M059J (cell line): ENCODE data around the gene TMTC2. TPM values are rescaled to one million over a fixed set of nuclear protein-coding genes. Genes with fewer than 3 reads are reported as not detected.

ENCODE experiments used
- DNase-seq: peaks from one replicate; pipeline ENCODE4 v3.0.0-alpha.2; 2012; ENCODE audit warnings: low read depth
- total RNA-seq: library from RNA; depleted of rRNA; stranded (reverse); fragments of >200 nt; shearing (Covaris generic); gene quantifications from 2 replicates; pipeline ENCODE4 v1.2.3, GENCODE V29; 2014; rRNA removed

The TMTC2 gene
- total RNA-seq: 0.05 and 0.57 TPM in 2 replicates

- DNase-seq: peak; percentile 83
These were observed at the start of gene TMTC2 for GRCh38 chr12:82686168-82687020. TMTC2 (plus strand) TSS chr12:82686906.

DNA sequence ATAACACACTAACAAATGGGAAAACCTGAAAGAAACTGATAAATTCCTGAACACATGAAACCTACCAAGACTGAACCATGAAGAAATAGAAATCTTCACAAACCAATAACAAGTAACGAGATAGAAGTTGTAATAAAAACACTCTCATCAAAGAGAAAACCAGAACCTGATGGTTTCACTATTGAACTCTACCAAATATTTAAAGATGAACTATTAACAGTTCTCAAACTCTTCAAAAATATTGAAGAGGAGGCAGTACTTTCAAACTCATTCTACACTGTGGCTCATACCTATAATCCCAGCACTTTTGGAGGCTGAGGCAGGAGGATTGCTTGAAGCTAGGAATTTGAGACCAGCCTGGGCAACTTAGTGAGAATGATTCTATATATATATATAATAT lies 48.4 kb upstream of the TMTC2 start:
- DNase-seq: no peak

DNA sequence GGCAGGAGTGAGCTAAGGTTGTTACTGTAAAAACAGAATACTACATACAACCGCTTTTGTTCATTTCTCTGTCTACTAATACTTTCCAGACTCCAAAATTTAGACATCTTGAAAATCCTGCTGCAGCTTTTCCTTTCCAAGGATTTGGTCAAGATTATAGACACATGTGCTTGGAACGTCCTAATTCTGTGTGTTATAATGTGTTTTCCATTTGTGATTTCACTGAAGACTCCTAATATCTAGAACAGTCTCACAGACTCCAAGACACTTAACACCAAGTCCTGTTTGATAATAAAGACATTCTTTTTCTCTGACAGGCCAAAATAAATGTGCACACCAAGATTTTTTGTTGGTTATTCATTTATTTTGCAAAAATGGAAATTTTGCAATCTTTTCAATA lies 41.8 kb upstream of the TMTC2 start:
- DNase-seq: no peak

- DNase-seq: no peak
These were observed 41.3 kb upstream of the TMTC2 start for GRCh38 chr12:82645414-82645813.

- no peak for DNase-seq
These were observed 38.9 kb upstream of the TMTC2 start for GRCh38 chr12:82647853-82648252.

DNA sequence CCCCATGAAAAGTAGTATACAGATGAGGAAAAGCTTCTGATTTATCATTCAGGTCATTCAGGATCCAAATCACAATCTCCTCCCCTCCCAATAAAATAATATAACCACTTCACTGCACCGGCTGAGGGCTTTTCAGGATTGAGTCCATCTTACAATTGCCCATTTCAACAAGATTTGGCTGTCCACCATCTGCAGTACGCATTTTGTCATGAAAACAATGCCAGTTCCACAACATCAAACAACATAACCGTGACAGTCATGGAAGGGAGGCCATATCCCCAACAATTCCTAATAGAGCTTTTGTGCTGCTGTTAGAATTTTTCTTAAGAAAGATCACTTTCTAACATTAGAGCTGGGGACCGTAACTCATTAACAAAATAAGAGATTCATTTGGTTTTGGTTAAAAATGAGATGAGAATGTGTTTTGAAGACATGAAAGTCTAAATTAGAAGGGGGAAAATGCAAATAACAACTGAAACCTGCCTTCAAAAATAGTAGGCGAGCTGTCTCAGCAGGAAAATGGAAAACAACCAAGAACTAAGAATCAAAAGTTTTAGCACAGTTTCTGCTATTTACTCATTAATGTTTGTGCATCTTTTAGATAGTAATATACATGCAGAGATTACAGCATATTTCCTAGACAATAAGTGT lies 38.3 kb upstream of the TMTC2 start:
- no peak for DNase-seq

- DNase-seq: peak; percentile 15
These were observed 35.9 kb upstream of the TMTC2 start for GRCh38 chr12:82650627-82651337.

DNA sequence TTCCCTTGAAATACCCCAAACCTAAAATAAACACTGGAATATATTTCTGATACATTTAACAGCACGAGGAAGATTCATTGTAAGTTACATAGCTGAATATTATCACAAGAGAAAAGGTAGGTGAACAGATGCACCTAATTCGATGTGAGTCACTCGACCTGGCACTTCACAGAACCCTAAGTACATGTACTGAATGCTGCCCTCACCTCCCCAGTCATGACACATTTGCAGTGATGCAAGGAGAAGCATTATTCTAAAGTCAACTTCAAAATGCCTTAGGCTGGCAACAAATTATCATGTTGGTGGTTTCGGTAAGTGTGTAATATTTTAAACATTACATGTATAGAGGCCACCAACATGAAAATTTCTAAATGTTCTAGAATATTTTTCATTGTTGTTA lies 35.2 kb upstream of the TMTC2 start:
- no peak for DNase-seq

DNA sequence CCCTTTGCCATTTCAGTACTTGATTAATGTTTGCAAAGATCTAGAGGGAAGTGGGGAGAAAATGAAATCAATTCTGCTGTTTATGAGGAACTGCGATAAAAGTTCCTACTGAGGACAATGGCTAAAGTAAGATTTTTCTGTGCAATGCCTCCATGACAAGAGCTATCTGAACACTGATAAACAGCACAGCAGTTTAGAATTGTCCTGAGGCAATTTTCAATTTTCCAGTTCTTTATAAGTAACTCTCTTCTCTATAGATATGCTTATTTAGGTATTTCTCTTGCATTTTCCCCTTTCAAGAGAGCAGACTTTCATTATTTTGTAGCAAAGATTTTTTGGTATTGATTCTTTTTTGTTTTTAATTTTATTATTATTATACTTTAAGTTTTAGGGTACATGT lies 34.6 kb upstream of the TMTC2 start:
- DNase-seq: no peak

GRCh38 chr12:82655751-82656150 lies 31.0 kb upstream of the TMTC2 start:
- no peak for DNase-seq

DNA sequence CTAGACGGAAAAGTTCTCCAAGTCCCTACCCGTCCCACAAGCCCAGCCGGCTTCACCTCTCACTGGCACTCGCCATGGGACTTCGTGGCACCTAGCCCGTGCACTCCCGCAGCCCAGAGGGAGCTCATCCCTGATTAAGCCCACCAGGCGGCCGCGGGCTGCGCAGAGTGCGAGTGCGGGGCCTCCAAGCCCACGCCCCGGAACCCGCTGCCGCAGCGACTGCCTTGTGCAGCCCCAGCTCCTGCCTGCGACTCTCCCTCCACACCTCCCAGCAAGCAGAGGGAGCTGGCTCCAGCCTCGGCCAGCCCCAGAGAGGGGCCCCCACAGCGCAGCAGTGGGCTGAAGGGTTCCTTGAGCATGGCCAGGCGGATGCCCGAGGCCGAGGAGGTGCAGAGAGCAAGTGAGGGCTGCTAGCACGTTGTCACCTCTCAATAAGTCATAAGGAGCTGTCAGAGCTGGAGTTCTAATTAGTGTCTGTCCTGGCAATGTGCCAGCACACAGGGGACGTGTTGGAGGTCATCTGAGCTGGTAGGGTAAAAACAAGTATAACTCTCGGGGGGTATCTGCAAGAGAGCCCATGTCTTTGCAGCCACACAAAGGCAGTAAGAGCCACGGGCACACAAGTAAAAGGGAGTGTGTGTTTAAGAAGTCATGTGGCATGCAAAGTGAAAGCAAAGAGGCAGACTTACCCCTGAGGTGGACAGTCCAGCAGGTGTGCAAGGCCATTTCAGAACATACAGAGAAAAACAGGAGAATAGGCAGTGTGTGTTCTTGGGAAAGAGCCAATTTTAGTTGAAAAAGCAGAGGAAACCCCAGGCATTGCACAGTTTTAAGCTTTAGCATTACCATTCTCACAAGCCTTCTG lies 27.1 kb upstream of the TMTC2 start:
- DNase-seq: no peak

DNA sequence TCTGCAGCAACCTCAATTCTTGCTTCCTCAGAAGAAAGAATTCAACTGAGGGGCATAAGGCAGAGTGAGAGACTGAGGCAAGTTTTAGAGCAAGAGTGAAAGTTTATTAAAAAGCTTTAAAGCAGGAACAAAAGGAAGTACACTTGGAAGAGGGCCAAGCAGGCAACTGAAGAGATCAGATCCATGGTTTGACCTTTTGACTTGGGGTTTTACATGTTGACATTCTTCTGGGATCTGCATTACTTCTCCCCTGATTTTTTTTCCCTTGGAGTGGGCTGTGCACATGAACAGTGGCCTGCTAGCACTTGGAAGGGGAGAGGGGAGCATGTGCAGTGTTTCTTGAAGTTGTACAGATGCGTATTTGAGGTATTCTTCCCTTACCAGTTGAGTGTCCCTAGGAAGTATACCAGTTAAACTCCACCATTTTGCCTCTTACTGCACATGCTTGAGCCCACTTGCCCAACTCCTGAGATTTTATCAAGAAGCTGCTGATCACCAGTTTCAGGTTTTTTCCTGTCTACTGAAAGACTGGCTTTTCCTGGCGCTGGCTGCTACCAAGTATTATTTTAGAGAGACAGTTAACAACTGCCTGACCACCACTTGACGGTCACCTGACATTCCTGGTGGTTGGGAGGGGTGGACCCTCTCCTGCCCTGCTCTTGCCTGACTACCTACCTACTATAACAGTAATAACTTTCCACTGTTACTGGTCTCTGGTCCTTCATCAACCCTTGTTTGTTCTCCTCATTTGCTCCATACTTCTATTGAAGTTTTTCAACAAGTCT lies 26.0 kb upstream of the TMTC2 start:
- DNase-seq: no peak

- no peak for DNase-seq
These were observed 22.8 kb upstream of the TMTC2 start for GRCh38 chr12:82663893-82664292.

DNA sequence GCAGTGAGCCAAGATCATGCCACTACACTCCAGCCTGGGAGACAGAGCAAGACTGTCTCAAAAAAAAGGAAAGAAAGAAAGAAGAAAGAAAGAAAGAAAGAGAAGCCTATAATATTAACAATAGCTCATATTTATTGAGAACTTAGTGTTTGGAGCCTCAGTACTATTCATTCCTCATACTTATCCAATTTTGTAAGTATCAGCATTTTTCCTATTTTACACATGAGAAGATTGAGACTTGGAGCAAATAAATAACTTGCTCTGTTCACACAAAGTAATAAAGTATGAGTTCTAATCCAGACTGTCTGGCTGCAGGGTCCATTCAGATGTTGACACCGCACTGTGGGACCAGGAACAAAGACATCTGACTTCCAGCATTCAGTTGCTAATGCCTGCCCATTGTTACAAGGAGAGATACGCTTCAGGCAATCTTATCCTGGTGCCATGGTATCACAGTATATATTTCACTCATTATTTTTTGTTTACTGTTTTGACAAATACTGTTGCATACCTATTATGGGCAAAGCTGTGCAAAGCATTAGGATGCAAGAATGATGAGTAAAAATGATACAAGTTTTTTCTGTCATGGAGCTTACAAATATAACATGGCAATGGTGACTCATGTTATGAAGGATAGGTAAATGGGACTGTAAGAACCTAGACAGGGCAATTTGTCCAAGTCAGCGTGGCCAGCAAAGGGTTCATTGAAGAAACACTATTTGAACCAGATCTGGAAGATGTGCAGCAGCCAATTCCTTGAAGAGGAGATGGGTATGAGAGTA lies 21.4 kb upstream of the TMTC2 start:
- no peak for DNase-seq

GRCh38 chr12:82666830-82667229 lies 19.9 kb upstream of the TMTC2 start:
- DNase-seq: no peak

DNA sequence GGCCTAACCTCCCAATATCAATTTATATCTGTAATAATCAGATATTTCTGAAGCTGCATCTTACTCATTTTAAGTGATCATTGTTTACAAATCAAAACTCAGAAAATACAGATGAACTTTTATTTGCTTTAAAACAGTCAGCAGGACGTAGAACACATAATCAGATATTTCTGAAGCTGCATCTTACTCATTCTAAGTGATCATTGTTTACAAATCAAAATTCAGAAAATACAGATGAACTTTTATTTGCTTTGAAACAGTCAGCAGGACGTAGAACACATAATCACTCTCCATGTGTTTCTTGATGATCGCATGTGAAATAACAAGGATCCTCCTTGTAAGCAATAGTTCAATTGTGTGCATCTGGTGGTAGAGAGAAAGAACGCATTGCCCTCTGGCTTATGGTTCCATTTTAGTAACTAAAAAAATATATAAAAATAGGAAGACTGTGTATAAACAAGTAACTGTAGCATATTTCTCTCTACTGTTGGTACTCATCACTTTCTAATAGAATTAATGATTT lies 15.0 kb upstream of the TMTC2 start:
- DNase-seq: no peak

- no peak for DNase-seq
These were observed 13.8 kb upstream of the TMTC2 start for GRCh38 chr12:82672811-82673495.

DNA sequence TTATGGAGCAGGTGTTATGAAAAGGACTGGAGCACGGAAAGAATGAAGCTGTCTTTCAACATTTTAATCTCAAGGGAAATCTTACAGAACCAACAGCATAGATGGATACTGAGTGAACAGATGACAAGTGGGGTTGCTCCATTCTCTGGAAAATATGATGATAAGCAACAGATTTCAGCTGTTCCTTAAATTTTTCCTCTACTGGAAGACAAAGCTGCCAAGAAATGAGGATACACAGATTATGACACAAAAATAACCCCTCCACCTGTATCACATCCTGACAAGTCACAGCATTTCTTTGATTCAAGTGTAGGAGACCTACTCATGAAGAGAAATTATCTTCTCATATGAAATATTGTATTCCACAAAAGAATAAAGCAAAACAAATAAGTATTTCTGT lies 13.0 kb upstream of the TMTC2 start:
- DNase-seq: no peak

- no peak for DNase-seq
These were observed 11.5 kb upstream of the TMTC2 start for GRCh38 chr12:82675246-82675645.
